Endothelial cell (in vitro differentiated cells): ENCODE measurements around the gene UBE2L6. TPM values are rescaled to one million over a fixed set of nuclear protein-coding genes. Genes with fewer than 3 reads are reported as not detected.

Experiments
- DNase-seq: peaks from one replicate; pipeline ENCODE4 v3.0.0; 2021; ENCODE audit warnings: low spot score
- H3K27ac Mint-ChIP-seq: one replicate; pipeline ENCODE4 v1.8.0; 2021; ENCODE audit warnings: mixed read lengths, inconsistent platforms; ENCODE audit not compliant: unreplicated experiment
- H3K27me3 Mint-ChIP-seq: one replicate; pipeline ENCODE4 v1.8.0; 2021; ENCODE audit warnings: mild to moderate bottlenecking, moderate library complexity, mixed read lengths, inconsistent platforms; ENCODE audit not compliant: unreplicated experiment
- H3K36me3 Mint-ChIP-seq: one replicate; pipeline ENCODE4 v1.8.0; 2021; ENCODE audit warnings: mild to moderate bottlenecking, low read depth, mixed read lengths, inconsistent platforms; ENCODE audit not compliant: unreplicated experiment
- H3K4me1 Mint-ChIP-seq: one replicate; pipeline ENCODE4 v1.8.0; 2021; ENCODE audit warnings: mild to moderate bottlenecking, mixed read lengths, inconsistent platforms; ENCODE audit not compliant: unreplicated experiment
- H3K4me3 Mint-ChIP-seq: one replicate; pipeline ENCODE4 v1.8.0; 2021; ENCODE audit warnings: mild to moderate bottlenecking, mixed read lengths, inconsistent platforms; ENCODE audit not compliant: unreplicated experiment
- H3K9me3 Mint-ChIP-seq: one replicate; pipeline ENCODE4 v1.8.0; 2021; ENCODE audit warnings: mixed read lengths, inconsistent platforms; ENCODE audit not compliant: unreplicated experiment
- CTCF ChIP-seq: fragments of 200-600 bp; sonication (generic); IDR thresholded peaks from one replicate; pipeline ENCODE4 v1.5.0; 2021; ENCODE audit warnings: antibody characterized with exemption; ENCODE audit not compliant: unreplicated experiment
- long read RNA-seq: library from polyadenylated mRNA; unstranded; transcript quantifications from one replicate; pipeline ENCODE4 v2.0.0, GENCODE V29; 2020; ENCODE audit not compliant: unreplicated experiment
- total RNA-seq: library from RNA; stranded (reverse); fragmentation: NEBNext Ultra II Directional; extraction: Animal tissue kit (Norgen Biotek cat#: 25700); gene quantifications from one replicate; pipeline ENCODE4 v1.2.1, GENCODE V29; 2021; ENCODE audit not compliant: unreplicated experiment

Gene UBE2L6
- 56.2 TPM for total RNA-seq
- long read RNA-seq, transcript UBE2L6-201 (4 exons, 1,354 nt): major isoform, 37 of 50 reads
- long read RNA-seq, transcript UBE2L6-202 (4 exons, 1,573 nt): minor isoform, 11 of 50 reads
- long read RNA-seq, partial matches to known transcripts: 1 of 50 reads
- long read RNA-seq, other reads (novel, unspliced or antisense): 1 of 50 reads

GRCh38 chr11:57567515-57568329 is at the start of gene UBE2L6:
TSS of gene UBE2L6 (minus strand) at chr11:57567672. CDS start at chr11:57567611, 61 bp downstream.
- TF ChIP-seq CTCF: no peak
- no peaks in the 10 kb centered on the region for H3K36me3 Mint-ChIP-seq
- no peaks in the 10 kb centered on the region for H3K9me3 Mint-ChIP-seq
- H3K4me1 Mint-ChIP-seq: peaks cover 38% of the 10 kb centered on the region
- H3K4me3 Mint-ChIP-seq: peak within 1 kb of the TSS; percentile 94
- peak within 1 kb of the TSS; percentile 67 for H3K27ac Mint-ChIP-seq
- H3K27me3 Mint-ChIP-seq: peaks cover 6% of the 10 kb centered on the region
- peak; percentile 91 for DNase-seq

- DNase-seq: no peak
- H3K9me3 Mint-ChIP-seq: no peaks in the 10 kb centered on the region
- H3K4me3 Mint-ChIP-seq: peak overlapping the region; percentile 6
- no peaks in the 10 kb centered on the region for H3K4me1 Mint-ChIP-seq
- no peak for TF ChIP-seq CTCF
- no peaks in the 10 kb centered on the region for H3K27me3 Mint-ChIP-seq
- H3K36me3 Mint-ChIP-seq: peaks cover 53% of the 10 kb centered on the region
- no peak overlapping the region for H3K27ac Mint-ChIP-seq
These were observed 49.1 kb upstream of the UBE2L6 start for GRCh38 chr11:57616595-57616994.

GRCh38 chr11:57615308-57615707 is 47.8 kb upstream of the UBE2L6 start:
- peaks cover 55% of the 10 kb centered on the region for H3K36me3 Mint-ChIP-seq
- H3K4me1 Mint-ChIP-seq: no peaks in the 10 kb centered on the region
- H3K9me3 Mint-ChIP-seq: no peaks in the 10 kb centered on the region
- no peaks in the 10 kb centered on the region for H3K27me3 Mint-ChIP-seq
- H3K4me3 Mint-ChIP-seq: peak overlapping the region; percentile 52
- no peak overlapping the region for H3K27ac Mint-ChIP-seq
- no peak for DNase-seq
- TF ChIP-seq CTCF: no peak

DNA sequence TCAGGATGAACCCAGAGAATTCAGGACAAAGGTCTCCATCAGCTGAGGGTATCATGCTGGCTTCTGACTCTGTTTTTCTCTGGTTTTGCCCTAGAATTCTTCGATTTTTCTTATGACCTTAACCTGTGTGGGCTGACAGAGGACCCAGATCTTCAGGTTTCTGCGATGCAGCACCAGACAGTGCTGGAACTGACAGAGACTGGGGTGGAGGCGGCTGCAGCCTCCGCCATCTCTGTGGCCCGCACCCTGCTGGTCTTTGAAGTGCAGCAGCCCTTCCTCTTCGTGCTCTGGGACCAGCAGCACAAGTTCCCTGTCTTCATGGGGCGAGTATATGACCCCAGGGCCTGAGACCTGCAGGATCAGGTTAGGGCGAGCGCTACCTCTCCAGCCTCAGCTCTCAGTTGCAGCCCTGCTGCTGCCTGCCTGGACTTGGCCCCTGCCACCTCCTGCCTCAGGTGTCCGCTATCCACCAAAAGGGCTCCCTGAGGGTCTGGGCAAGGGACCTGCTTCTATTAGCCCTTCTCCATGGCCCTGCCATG is 46.8 kb upstream of the UBE2L6 start:
- Mint-ChIP-seq H3K36me3 (peaks cover 55% of the 10 kb centered on the region), H3K27ac (no peak overlapping the region), H3K27me3 (no peaks in the 10 kb centered on the region), H3K9me3 (no peaks in the 10 kb centered on the region), H3K4me1 (no peaks in the 10 kb centered on the region), H3K4me3 (no peak overlapping the region)
- TF ChIP-seq CTCF: no peak
- no peak for DNase-seq

- no peak for TF ChIP-seq CTCF
- Mint-ChIP-seq H3K4me3 (no peak overlapping the region), H3K4me1 (no peaks in the 10 kb centered on the region), H3K27me3 (no peaks in the 10 kb centered on the region), H3K27ac (no peak overlapping the region), H3K9me3 (no peaks in the 10 kb centered on the region), H3K36me3 (peaks cover 55% of the 10 kb centered on the region)
- no peak for DNase-seq
These were observed 42.7 kb upstream of the UBE2L6 start for GRCh38 chr11:57610170-57610569.
